NCI-H1436 (cell line): Measurements from ENCODE around the gene UBE2O.

ENCODE experiments used
- DNase-seq: peaks from one replicate; lab custom pipeline; 2025; lab: John Stamatoyannopoulos, UW

UBE2O gene

GRCh38 chr17:76484228-76484725 lies 31.3 kb upstream of the UBE2O start:
- DNase-seq, result no peak

DNA sequence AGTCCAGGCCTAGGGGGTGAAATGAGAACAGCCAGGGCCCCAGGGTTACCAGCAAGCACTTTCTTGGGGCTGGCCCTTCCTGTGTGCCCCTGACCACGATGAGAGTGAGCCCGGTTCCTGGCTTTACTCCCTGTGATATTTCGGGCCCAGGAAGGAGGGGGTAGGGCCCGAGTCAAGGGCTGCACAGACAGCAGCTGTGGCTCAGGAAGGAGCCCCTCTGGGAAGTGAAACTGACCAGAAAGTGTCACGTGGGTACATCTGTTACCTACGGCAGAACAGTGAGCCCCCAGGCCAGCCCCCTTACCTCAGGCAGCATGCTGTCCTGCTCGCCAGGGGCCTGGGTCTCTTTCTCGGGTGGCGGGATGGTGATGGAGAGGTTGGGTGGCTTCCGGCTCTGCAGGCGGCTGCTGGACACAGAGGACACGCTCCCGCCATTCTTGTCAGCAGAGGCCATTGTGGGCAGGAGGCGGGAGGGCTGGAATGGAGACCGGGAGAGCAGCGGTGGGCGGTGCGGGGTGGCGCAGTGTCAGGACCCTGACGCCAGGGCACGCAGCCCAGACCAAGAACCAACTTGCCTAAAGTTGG lies 28.2 kb upstream of the UBE2O start:
- no peak for DNase-seq

DNA sequence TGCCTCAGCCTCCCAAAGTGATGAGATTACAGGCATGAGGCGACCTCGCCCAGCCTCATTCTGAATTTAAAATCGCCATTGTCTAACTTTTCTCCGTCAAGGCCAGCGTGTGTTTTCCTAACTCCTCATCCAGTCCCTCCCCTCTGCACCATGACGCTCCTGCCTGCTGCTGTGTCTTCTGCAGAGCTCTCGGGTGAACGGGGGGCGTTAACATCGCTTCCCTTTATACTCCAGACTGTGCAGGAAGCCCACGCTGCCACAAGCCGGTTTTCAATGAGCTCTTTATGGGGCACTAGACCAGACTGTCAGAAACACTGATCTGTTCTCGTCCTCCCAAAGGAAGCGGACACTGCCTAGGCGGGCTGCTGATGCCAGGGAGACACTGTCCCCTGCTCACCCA lies 27.7 kb upstream of the UBE2O start:
- no peak for DNase-seq

DNA sequence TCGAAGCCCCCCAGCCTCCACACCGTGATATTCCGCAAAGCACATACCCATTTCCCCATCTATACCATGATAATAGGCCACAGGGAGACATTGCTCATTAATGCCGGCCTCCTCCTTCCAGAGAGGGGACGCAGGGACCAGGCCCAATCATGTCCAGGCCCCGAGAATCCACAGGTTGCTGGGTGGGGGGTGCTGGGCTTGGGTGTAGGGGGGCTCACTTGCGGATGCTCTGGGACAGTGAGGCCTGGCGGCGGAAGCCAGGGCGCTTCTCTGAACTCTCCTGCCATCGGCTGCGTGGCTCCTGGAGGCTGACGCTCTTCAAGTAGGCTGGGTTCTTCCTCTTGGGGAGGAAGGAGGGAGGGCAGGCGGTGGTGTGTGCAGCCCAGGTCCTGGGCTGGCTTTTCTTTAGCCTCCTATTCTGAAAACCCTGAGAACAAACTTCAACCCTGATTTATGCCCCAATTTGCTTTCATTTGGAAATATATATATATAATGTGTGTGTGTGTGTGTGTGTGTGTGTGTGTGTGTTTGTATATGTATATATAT lies 26.6 kb upstream of the UBE2O start:
- DNase-seq, result no peak

DNA sequence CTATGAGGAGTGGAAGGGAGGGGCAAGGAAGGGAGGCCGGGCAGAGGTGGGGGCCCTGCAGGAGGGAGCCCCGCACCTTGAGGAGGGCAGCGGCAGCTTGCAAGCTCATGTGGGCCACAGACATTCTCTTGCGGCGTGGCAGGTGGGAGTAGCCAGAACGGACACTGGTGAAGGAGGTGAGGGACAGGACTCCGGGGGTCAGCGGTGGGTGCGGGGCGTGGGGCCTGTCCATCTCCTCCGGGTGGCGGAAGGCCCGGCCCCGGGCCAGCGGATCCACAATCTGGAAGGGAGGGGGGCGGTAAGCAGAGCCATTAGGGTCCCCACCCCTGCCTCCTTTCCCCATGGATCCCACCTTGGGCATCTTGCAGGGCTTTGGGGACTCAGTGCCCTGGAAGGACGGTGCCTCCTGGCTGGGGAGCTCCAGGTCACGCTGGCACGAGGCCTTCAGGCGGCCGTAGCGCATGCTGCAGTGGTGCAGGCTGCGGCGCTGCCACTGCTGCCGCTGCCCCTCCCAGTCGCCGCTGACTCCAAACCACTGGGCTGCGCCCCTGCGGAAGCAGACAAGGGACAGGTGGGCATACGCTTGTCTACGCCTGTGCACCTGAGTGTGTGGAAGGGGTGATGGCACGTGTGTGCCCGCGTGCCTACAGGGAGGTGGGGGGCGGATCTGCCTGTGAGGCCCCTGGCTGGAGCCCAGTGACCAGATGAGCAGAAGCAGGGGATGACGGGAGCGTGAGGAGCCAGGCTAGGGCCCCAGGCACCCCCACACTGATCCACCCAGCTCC lies 26.0 kb upstream of the UBE2O start:
- no peak for DNase-seq

GRCh38 chr17:76478097-76478496 lies 25.1 kb upstream of the UBE2O start:
- DNase-seq, result no peak

GRCh38 chr17:76477576-76477975 lies 24.6 kb upstream of the UBE2O start:
- DNase-seq, result no peak

DNA sequence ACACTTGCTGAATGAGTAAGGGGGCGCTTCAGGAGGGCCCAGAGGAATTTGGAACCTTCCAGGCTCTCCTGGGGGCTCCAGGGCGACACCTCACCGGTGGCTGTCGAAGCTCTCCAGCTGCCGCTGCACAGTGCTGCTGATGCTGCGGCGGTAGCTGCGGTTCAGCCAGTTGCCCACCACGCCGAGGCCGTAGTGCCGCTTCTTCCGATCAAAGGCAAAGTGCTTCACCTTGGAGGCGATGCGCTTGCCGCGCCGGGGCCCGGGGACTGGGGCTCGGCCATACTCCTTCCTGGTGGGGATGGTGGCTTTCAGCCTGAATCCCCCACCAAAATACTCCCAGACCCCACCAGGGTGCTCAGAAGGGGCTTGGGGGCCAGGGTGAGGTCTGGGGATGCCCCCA lies 23.8 kb upstream of the UBE2O start:
- no peak for DNase-seq

DNA sequence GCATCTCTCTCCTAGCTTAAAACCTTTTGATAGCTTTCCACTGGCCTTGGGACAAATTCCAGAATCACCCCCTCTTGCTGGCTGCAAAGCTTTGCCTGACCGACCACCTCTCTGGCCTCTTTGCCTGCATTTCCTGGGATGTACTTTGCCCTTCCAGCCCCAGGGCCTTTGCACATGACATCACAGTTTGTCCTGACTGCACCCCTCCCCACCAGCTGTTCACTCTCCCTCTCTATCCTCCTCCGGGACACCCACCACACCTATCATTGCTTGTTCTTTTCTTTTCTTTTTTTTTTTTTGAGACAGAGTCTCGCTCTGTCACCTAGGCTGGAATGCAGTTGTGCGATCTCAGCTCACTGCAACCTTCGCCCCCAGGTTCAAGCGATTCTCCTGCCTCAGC lies 22.4 kb upstream of the UBE2O start:
- no peak for DNase-seq

GRCh38 chr17:76474894-76475293 lies 21.9 kb upstream of the UBE2O start:
- no peak for DNase-seq

GRCh38 chr17:76474238-76474637 lies 21.3 kb upstream of the UBE2O start:
- no peak for DNase-seq

- no peak for DNase-seq
Observed at GRCh38 chr17:76473541-76473985, 20.6 kb upstream of the UBE2O start.

GRCh38 chr17:76472726-76473125 lies 19.8 kb upstream of the UBE2O start:
- DNase-seq, result no peak

GRCh38 chr17:76472258-76472645 lies 19.3 kb upstream of the UBE2O start:
- DNase-seq, result no peak

DNA sequence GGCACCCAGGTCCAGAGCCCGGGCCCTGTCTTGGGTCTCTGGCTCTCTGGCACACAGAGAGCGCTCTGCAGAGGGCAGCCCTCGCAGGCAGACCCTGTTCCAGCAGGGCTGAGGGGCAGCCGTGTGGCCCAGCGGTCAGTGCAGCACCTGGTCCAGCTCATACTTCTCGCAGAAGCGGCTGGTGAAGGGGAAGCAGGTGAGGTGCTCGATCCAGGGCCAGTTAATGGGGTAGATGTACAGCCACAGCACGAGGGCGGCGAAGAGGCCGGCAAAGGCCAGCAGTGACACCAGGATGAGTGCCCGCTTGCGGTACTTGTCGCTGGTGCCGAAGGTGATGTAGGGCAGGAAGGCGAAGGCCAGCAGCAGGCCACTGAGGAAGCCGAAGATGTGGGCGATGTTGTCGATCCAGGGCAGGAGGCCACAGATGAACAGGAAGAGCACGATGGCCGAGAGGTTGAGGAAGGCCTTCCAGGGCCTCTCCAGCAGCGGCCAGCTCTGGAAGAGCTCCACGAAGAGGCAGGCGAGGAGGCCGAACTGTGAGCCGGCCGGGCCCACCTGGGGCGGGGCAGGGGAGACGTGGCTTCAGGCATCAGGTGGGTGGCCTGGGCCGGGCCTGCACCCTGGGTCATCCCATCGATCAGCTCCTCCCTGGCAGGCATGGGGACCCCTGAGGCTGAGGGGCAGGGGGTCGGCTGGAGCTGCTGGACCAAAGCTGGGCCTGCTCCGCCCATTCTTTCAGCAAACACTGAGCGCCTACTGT lies 18.7 kb upstream of the UBE2O start:
- DNase-seq, result no peak

DNA sequence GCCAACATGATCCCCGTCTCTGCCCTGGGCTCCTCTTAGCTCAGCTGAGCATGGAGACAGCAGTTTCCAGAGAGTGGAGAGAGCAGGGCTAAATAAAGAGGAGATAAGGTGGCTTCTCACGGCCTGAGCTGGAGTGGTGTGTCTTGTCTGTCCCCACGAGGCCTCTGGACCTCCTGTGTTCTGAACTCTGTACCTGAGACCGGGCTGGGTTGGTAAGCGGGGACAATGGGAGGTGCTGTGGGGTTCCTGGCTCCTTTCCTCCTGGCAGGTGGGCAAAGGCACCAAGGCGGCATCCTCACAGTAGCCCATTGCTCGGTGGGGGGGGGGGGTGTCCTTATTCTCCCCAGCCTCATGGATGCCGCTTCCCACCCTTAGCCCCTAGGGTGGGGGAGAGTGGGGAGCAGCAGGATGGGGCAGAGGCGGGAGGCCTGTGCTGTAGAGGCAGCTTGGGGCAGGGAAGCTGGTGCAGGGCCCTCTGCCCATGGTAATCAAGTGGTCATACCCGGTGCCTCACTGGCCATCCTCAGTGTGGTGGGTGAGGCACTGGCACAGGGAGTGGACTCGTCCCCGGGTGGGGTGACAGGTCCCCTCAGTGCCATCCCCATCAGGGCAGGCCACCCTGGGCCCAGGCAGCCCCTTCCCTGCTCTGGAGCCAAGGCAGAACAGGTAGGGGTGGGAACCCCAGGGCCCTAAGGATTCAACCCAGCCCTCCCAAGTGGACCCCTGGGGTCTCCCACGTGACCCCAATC lies 17.2 kb upstream of the UBE2O start:
- no peak for DNase-seq

GRCh38 chr17:76469076-76469990 lies 16.4 kb upstream of the UBE2O start:
- no peak for DNase-seq

DNA sequence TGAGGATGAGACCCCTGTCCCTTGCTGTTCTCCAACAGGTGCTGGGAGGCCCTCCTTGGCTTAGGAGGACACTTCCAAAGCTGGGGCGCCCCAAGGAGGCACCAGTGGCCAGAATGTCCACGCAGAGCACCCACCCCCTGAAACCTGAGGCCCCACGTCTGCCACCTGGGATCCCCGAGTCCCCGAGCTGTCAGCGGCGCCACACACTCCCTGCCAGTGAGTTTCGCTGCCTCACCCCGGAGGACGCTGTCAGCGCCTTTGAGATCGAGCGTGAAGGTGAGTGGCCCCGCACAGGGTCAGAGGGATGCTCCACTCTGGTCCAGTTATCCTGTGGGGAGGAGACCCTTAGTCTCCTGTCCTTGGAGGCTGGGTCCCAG lies 15.7 kb upstream of the UBE2O start:
- no peak for DNase-seq

GRCh38 chr17:76467809-76468633 lies 15.1 kb upstream of the UBE2O start:
- DNase-seq, result no peak

DNA sequence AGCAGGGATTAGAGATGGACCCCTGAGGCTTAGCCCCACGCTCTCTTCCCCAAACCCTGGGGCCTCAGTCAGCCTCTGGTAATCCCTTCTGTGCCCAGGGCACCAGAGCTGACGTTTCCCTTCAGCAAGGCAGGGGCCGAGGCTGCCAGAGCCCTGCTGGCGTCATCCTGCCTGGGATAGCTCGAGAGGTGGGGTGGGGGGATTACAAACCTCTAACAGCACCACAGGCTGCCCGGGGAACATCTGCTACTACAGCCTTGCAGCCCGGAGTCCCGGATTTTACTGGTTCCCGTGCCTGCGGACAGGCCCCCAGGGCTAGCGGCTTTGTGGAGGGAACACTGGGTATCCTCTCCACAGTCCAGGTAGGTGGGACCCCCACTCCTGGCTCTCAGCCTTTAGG lies 14.4 kb upstream of the UBE2O start, which contains the start of gene AANAT:
TSS of gene AANAT (plus strand) at position 238 of the 400 bp plus-strand sequence. CDS start 1,144 bp downstream, outside the sequence.
- no peak for DNase-seq
